DND-41 (cell line): ENCODE data around the gene CLDND1.

Experiments
- ATAC-seq: fragments of 200-7000 bp; cut with Tn5 transposase; 3 replicates; pipeline ENCODE4 v1.9.1; 2021; ENCODE audit warnings: low read depth; ENCODE audit not compliant: insufficient read depth
- DNase-seq: peaks from one replicate; pipeline ENCODE4 v3.0.0-alpha.2; 2020
- H2AFZ ChIP-seq: 2 replicates; pipeline ENCODE4 v1.6.0; 2012; ENCODE audit warnings: low read depth, low read length
- H3K27ac ChIP-seq: 2 replicates; pipeline ENCODE4 v1.5.1; 2012; ENCODE audit warnings: low read length, inconsistent platforms
- H3K27me3 ChIP-seq: fragments of 200-600 bp; sonication (generic); 2 replicates; pipeline ENCODE4 v1.6.0; 2012; ENCODE audit warnings: low read length, mild to moderate bottlenecking, inconsistent platforms; ENCODE audit not compliant: insufficient read depth, poor library complexity
- H3K36me3 ChIP-seq: 2 replicates; pipeline ENCODE4 v1.5.1; 2012; ENCODE audit warnings: low read length, inconsistent platforms; ENCODE audit not compliant: insufficient read depth
- H3K4me1 ChIP-seq: 2 replicates; pipeline ENCODE4 v1.5.1; 2012; ENCODE audit warnings: mild to moderate bottlenecking, low read length; ENCODE audit not compliant: insufficient read depth
- H3K4me2 ChIP-seq: 2 replicates; pipeline ENCODE4 v1.6.0; 2012; ENCODE audit warnings: mild to moderate bottlenecking, moderate library complexity, low read length, inconsistent platforms; ENCODE audit not compliant: insufficient read depth
- H3K4me3 ChIP-seq, 2 experiments: fragments of 200-600 bp in 1 of 2; shearing (Covaris generic) in 1 of 2; 2 replicates each; pipeline ENCODE4 v1.5.1; 2012 to 2016; ENCODE audit warnings: inconsistent platforms in 2 of 2, low read length in 2 of 2, mild to moderate bottlenecking in 2 of 2, low read depth in 1 of 2, moderate library complexity in 1 of 2
- H3K79me2 ChIP-seq: 2 replicates; pipeline ENCODE4 v1.6.0; 2012; ENCODE audit warnings: low read length, inconsistent platforms; ENCODE audit not compliant: insufficient read depth
- H3K9ac ChIP-seq: 2 replicates; pipeline ENCODE4 v1.6.0; 2012; ENCODE audit warnings: low read depth, mild to moderate bottlenecking, inconsistent platforms, low read length, moderate library complexity
- H3K9me3 ChIP-seq: 2 replicates; pipeline ENCODE4 v1.5.1; 2012; ENCODE audit warnings: low read length, moderate library complexity, mild to moderate bottlenecking, inconsistent platforms; ENCODE audit not compliant: insufficient read depth, severe bottlenecking
- H4K20me1 ChIP-seq: 2 replicates; pipeline ENCODE4 v1.6.0; 2012; ENCODE audit warnings: low read length; ENCODE audit not compliant: insufficient read depth
- EZH2 ChIP-seq: IDR thresholded peaks from 3 replicates; pipeline ENCODE4 v1.6.1; 2012; ENCODE audit warnings: borderline replicate concordance, low read depth, mild to moderate bottlenecking, moderate library complexity, low read length, inconsistent platforms; ENCODE audit not compliant: severe bottlenecking

Gene CLDND1

GRCh38 chr3:98482717-98483482, 39.8 kb downstream of the CLDND1 start:
- Histone ChIP-seq H3K36me3 (no peaks in the 10 kb centered on the region), H4K20me1 (no peaks in the 10 kb centered on the region), H3K9me3 (no peaks in the 10 kb centered on the region), H3K27ac (no peak overlapping the region), H2AFZ (no peak overlapping the region), H3K27me3 (no peaks in the 10 kb centered on the region), H3K4me1 (no peaks in the 10 kb centered on the region), H3K4me2 (no peak overlapping the region), H3K4me3 (no peak overlapping the region), H3K79me2 (no peaks in the 10 kb centered on the region), H3K9ac (no peak overlapping the region)
- ATAC-seq: no peak
- no peak for DNase-seq
- TF ChIP-seq EZH2: no peak
